HG03558 (cell line): ENCODE results near the gene SEMA4F.
A peak's percentile ranks its signal among the peaks of the same experiment; 100 is the strongest.
"Not testable (repeated sequence)": the region's sequence is repeated elsewhere in the genome, so short reads cannot be mapped to it uniquely, and the experiment has no call there.

ENCODE experiments used
- ATAC-seq: cut with Tn5 transposase; IDR thresholded peaks from one replicate; pipeline ENCODE4 v1.9.1; 2021; ENCODE audit warnings: moderate number of reproducible peaks; ENCODE audit not compliant: unreplicated experiment; ENCODE audit errors: extremely low read depth

Gene SEMA4F, protein sequence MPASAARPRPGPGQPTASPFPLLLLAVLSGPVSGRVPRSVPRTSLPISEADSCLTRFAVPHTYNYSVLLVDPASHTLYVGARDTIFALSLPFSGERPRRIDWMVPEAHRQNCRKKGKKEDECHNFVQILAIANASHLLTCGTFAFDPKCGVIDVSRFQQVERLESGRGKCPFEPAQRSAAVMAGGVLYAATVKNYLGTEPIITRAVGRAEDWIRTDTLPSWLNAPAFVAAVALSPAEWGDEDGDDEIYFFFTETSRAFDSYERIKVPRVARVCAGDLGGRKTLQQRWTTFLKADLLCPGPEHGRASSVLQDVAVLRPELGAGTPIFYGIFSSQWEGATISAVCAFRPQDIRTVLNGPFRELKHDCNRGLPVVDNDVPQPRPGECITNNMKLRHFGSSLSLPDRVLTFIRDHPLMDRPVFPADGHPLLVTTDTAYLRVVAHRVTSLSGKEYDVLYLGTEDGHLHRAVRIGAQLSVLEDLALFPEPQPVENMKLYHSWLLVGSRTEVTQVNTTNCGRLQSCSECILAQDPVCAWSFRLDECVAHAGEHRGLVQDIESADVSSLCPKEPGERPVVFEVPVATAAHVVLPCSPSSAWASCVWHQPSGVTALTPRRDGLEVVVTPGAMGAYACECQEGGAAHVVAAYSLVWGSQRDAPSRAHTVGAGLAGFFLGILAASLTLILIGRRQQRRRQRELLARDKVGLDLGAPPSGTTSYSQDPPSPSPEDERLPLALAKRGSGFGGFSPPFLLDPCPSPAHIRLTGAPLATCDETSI

GRCh38 chr2:74653985-74654882 is at the start of gene SEMA4F:
Gene SEMA4F, plus strand, starts transcription at chr2:74654247. Its CDS starts 130 bp downstream, at chr2:74654377.
- ATAC-seq, result peak; percentile 99

DNA sequence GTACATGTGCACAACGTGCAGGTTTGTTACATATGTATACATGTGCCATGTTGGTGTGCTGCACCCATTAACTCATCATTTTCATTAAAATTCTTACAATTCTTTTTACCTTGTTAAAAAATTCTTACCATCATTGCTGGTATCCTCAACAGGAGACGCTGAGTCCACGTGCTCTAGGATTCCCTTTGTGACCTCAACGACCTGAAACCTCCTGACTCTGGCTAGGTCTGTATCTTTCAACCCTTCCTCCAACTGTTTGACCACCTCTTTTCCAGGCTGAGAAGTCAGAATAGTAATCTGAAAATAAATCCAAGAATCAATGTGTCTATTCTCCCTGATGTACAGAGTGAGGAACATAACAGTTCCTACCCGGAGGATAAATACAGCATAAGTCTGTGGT is 47.1 kb upstream of the SEMA4F start:
- ATAC-seq, result no peak

DNA sequence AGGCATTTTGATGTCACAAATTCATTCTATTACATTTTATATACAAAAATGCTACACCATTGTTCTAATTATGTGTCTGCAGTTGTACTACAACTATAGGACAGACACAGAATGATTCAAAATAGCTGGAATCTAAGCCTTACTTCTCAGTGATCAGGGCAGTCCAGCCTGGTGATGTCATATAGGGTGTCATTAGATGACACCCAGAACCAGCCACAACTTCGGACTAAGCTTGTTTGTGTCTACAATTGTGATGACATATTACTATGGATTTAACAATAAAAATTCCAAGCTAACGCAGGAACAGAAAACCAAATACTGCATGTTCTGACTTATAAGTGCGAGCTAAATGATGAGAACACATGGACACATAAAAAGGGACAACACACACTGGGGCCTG is 36.9 kb upstream of the SEMA4F start:
- ATAC-seq, result no peak

- ATAC-seq, result no peak
Measured at GRCh38 chr2:74618410-74619083, 35.5 kb upstream of the SEMA4F start.

DNA sequence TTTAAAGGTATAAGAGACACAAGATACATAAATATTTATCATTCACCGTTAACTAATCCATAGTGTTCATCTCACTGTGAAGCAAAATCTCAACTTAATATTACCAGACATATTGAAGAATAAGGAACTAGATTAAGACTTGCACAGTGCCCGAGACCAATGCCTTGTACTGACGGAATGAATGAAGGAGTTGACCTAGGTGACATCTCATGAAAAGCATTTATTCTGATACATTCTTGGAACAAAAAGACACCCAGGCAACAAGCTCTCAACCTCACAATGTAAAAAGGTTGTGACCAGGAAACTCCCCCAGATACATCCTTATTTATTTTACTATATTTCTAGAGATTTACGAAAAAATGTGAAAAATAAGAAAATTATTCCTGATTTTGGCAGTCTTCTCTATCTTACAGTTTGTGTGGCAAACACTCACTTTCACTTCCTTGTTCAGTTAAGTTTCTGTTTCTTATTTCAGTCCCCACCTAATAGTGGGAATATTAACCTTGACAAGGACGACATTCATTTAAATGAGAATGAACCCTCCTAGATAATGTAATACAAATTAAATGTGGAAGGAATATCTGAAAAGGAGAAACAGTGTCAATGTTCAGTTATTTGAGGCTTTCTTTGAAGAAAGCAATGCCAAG is 34.3 kb upstream of the SEMA4F start:
- ATAC-seq, result no peak

GRCh38 chr2:74620671-74621070 is 33.4 kb upstream of the SEMA4F start:
- ATAC-seq, result no peak

DNA sequence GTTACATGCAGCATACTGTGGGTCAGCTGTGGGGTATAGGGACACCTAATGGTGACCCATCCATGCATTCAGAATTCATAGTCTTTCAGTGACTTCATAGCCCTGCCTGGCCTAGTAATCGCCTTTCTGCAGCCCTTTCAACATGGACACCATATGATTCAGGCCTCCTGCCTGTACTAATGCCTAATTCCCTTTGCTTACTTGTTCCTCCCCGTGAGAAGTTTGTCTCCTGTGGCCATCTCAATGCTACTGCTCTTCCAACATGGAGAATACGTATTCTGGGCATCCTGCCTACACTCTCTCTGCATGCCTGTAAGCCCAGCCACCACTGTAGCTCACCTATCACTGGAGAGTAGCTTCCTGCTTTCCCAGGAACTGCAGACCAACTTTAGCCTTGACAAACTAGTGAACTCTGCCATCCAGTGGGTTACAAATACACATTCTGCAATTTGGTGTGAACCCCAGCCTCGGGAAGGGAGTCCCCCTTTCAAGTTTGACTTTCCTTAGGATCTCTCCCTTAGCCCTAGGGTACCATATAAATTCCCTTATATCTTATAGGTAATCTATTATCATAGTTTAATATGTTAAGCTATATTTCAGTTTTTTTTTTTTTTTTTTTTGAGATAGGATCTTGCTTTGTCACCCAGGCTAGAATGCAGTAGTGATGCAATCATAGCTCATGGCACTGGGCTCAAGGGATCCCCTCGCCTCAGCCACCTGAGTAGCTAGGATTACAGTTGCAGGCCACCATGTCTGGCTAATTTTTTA is 28.2 kb upstream of the SEMA4F start:
- ATAC-seq, result no peak

- no peak for ATAC-seq
Measured at GRCh38 chr2:74628538-74629105, 25.4 kb upstream of the SEMA4F start.

- ATAC-seq, result not testable (repeated sequence)
Measured at GRCh38 chr2:74630454-74630853, 23.6 kb upstream of the SEMA4F start.

DNA sequence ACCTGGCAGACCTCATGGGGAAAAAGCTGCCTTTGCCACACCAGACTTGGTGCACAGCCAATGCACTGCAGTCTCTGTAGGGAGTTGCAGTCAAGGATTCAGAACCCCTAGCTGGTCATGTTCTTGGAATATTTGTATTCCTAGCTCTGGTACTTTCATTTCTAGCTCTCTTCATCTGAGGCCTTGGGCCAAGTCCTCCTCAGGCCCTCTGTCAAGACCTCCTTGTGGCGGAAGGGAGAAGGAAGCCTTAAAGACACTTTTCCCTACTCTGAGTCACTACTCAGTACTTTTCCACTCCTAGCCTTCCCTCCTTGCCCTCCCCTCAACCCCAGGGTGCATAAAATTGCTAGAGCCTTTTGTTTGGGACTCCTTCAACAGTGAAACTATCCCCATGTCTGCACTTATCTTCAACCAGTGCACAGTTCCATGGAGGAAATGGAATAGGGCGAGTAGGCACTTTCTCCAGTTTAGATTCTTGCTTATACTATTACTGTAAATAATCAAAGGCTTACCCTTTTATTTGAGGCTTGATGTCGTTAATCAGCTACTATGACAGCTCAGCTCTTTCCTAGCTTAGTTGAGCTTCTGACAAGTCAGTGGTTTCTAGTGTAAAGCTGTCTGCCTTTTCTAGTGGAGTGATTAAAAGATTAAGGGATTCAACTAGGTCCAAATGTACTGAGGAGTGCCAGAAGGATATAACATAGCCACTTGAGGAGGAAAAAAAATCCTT is 21.7 kb upstream of the SEMA4F start:
- ATAC-seq, result no peak

GRCh38 chr2:74632939-74633312 is 21.1 kb upstream of the SEMA4F start:
- ATAC-seq, result no peak

DNA sequence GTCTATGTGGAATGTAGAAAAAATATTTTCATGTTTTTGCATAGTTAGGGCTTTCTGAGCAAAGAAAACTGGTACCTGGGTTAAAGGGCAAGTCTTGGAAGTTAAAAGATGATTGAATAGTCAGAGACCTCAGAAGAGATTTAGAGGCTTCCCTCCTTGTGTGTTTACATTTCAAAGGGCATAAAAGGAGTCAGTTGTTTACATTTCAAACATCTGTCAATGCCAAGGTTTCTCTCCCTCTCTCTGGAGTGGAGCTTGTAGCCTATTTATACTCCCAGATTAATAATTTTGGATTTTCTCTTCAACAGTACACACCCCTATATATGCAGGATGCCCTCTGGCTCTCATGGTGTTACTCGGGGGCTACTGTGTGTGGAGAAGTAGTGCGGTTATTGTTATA is 14.5 kb upstream of the SEMA4F start:
- no peak for ATAC-seq

DNA sequence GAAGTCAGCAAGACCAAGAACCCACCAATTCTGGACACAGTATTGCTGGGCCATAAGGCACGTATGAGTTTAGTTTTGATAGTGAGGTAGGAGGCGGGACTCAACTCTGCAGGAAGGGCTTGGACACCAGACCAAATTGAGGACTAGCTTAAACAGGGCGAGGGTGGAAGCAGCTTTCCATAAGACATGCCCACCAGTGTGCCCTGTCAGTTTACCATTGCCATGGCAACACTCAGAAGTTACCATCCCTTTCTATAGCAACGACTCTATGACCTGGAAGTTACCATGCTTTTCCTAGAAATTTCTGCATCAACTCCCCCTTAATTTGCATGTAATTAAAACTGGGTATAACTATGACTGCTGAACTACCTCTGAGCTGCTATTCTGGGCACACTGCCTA is 8.7 kb upstream of the SEMA4F start:
- no peak for ATAC-seq

- ATAC-seq, result no peak
Measured at GRCh38 chr2:74646201-74646600, 7.8 kb upstream of the SEMA4F start.

DNA sequence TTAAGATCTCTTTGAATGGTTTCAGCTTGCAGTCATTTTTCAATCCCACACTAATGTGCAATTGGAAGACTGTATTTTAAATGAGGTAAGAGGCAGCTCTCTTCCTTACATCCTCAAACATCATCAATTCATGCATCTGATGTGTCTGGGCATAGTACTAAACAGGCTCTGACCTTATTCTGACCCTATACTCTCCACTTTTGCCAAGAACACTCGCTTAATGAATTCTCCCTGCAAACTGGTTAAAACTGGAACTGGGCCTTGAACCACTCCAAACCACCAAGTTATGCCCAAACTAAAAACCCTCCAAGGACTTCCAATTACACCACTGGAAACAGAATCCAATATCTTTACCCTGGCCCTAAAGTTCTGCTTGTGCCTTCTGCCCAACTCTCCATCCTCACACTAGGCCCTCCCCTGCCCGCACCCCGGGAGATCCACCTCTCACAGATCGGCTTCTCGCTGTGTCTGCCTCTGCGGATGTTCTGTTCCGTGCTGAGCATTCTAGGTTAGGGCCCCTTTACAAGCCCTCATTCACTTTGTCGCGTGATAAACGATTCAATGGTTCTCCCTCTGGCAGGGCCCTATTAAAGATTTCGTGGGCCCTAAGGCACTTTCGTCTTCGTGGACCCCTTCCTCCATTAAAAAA is 7.1 kb upstream of the SEMA4F start:
- no peak for ATAC-seq

GRCh38 chr2:74648009-74648443 is 6.0 kb upstream of the SEMA4F start, which contains the start of gene M1AP:
Gene M1AP, minus strand, starts transcription at chr2:74648330. Its CDS starts 8,055 bp downstream, at chr2:74640275.
- ATAC-seq, result no peak

DNA sequence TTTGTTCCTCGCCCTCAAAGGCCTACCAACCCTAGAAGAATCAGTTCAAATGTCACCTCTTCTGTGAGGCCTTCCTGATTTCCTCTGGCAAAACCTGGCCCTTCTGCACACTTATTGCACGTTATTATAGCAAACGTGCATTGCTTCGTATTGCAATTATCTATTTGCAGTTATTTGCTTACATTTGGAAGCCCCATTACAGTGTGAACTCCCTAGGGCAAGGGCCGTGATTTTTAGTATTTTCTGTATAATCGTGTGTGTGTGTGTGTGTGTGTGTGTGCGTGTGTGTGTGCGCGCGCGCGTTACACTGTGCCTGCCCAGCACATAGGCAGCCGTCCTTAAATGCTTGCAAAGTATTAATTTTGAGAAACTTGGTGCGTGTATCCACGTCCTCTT is 460 bp upstream of the SEMA4F start:
- no peak for ATAC-seq
